ENCODE results near the gene FEZF2. TPM values are rescaled to one million over a fixed set of nuclear protein-coding genes. Genes with fewer than 3 reads are reported as not detected.

Gene FEZF2
- total RNA-seq, 1 donor from 2014 or later: not detected

GRCh38 chr3:62387251-62387650 is 13.9 kb upstream of the FEZF2 start:
- Histone ChIP-seq H3K4me1 (no peaks in the 10 kb centered on the region), H3K4me3 (no peak overlapping the region), H3K27ac (no peak overlapping the region), H3K9me3 (no peaks in the 10 kb centered on the region), H3K27me3 (no peaks in the 10 kb centered on the region), H3K36me3 (no peaks in the 10 kb centered on the region)
- no peak for DNase-seq (ENCODE audit: low spot score in 2 of 2)
- no peak for TF ChIP-seq CTCF (IDR thresholded peaks at IDR 0.05)
- intact Hi-C loops (cut with DNase I): no loop called here

- no peak for DNase-seq (ENCODE audit: low spot score in 2 of 2)
- intact Hi-C loops (cut with DNase I): no loop called here
- TF ChIP-seq CTCF (IDR thresholded peaks at IDR 0.05): no peak
- Histone ChIP-seq H3K36me3 (no peaks in the 10 kb centered on the region), H3K4me1 (no peaks in the 10 kb centered on the region), H3K9me3 (no peaks in the 10 kb centered on the region), H3K27me3 (peaks cover 5% of the 10 kb centered on the region), H3K27ac (no peak overlapping the region), H3K4me3 (no peak overlapping the region)
These were observed 6.0 kb upstream of the FEZF2 start for GRCh38 chr3:62379321-62379798.

- no peak for DNase-seq (ENCODE audit: low spot score in 2 of 2)
- intact Hi-C loops (cut with DNase I): no loop called here
- Histone ChIP-seq H3K4me3 (no peak overlapping the region), H3K36me3 (no peaks in the 10 kb centered on the region), H3K27ac (no peak overlapping the region), H3K4me1 (peaks cover 0 to under 1% of the 10 kb centered on the region in 2 donors), H3K9me3 (no peaks in the 10 kb centered on the region), H3K27me3 (peaks cover 5% of the 10 kb centered on the region)
- no peak for TF ChIP-seq CTCF (IDR thresholded peaks at IDR 0.05)
These were observed 5.6 kb upstream of the FEZF2 start for GRCh38 chr3:62378921-62379320.

- no peak for TF ChIP-seq CTCF (IDR thresholded peaks at IDR 0.05)
- Histone ChIP-seq H3K36me3 (no peaks in the 10 kb centered on the region), H3K27ac (no peak overlapping the region), H3K4me1 (peaks cover 0 to 5% of the 10 kb centered on the region in 2 donors), H3K9me3 (no peaks in the 10 kb centered on the region), H3K4me3 (no peak overlapping the region), H3K27me3 (peaks cover 5% of the 10 kb centered on the region)
- intact Hi-C loops (cut with DNase I): no loop called here
- no peak for DNase-seq (ENCODE audit: low spot score in 2 of 2)
These were observed 5.0 kb upstream of the FEZF2 start for GRCh38 chr3:62378311-62378789.

- peaks cover 5% of the 10 kb centered on the region for H3K27me3 ChIP-seq
These were observed 3.8 kb upstream of the FEZF2 start for GRCh38 chr3:62376906-62377877.

More at GRCh38 chr3:62376906-62377877, 3.8 kb upstream of the FEZF2 start:
- no peak for DNase-seq (ENCODE audit: low spot score in 2 of 2)
- Histone ChIP-seq H3K27ac (no peak overlapping the region), H3K4me1 (peaks cover under 1 to 8% of the 10 kb centered on the region in 2 donors), H3K4me3 (no peak overlapping the region), H3K9me3 (no peaks in the 10 kb centered on the region), H3K36me3 (no peaks in the 10 kb centered on the region)
- intact Hi-C loops (cut with DNase I): no loop called here
- no peak for TF ChIP-seq CTCF (IDR thresholded peaks at IDR 0.05)
